Measurements from ENCODE around the gene UBE3A. TPM values are rescaled to one million over a fixed set of nuclear protein-coding genes. Genes with fewer than 3 reads are reported as not detected.

The UBE3A gene
- total RNA-seq, 2 experiments from 2014 or later: 87.7 to 92.2 TPM

DNA sequence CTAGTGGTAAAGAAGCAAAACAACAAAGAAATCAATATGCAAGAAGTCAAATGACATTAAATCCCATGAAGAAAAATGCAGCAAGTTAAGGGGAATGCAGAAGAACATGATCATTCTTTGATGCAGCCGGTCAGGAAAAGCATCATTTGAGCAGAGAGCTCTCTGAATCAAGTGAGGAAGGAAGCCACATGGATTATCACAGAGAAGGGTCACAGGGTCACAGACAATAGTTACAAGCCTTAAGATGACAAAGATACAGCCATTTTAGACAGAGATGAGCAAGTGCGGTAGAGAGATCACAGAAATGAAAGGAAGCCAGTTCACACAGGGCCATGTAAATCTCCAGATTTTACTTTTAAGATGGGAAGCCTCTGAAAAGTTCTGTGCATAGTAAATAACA lies 43.9 kb downstream of the UBE3A start:
- DNase-seq (no peak), ATAC-seq (no peak)
- H3K4me1 Mint-ChIP-seq (ENCODE audit: low read depth): peaks cover 2% of the 10 kb centered on the region
- no peaks in the 10 kb centered on the region for H3K27me3 Mint-ChIP-seq (ENCODE audit: low read depth)
- H3K4me3 Mint-ChIP-seq: no peak overlapping the region
- CTCF ChIA-PET: no interaction called here
- H3K36me3 Mint-ChIP-seq (ENCODE audit: low read depth): peaks cover 44% of the 10 kb centered on the region
- H3K9me3 Mint-ChIP-seq (ENCODE audit: insufficient read depth): no peaks in the 10 kb centered on the region
- H3K27ac Mint-ChIP-seq: no peak overlapping the region
- POLR2A ChIA-PET: no interaction called here

DNA sequence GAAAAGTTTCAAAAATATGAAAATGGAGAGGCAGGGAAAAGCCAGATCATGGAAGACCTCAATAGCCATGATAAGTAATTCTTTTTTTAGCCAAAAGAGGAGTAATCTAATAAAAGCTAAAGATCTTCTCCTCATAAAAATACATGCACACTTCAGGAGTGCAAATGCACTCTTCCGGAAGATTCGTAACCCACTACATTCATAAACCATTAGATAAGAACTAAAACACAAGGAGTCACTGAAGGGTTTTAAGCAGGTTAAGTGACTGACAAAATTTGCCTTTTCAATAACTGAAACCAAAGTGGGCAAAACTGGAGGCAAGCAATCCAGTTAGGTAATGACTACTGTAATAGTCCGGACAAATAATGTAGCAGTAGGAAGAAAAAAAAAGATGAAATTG lies 46.0 kb downstream of the UBE3A start:
- Mint-ChIP-seq H3K27ac (no peak overlapping the region), H3K4me1 (ENCODE audit: low read depth) (peaks cover 2% of the 10 kb centered on the region), H3K9me3 (ENCODE audit: insufficient read depth) (peaks cover 14% of the 10 kb centered on the region), H3K27me3 (ENCODE audit: low read depth) (no peaks in the 10 kb centered on the region), H3K36me3 (ENCODE audit: low read depth) (peaks cover 50% of the 10 kb centered on the region), H3K4me3 (no peak overlapping the region)
- ChIA-PET POLR2A (interaction anchor here (0.6 kb wide), 1 partner anchor 47 kb away, joined by 3 read pairs; no protein-coding TSS in a partner anchor), CTCF (no interaction called here)
- no peak for ATAC-seq
- DNase-seq: no peak

DNA sequence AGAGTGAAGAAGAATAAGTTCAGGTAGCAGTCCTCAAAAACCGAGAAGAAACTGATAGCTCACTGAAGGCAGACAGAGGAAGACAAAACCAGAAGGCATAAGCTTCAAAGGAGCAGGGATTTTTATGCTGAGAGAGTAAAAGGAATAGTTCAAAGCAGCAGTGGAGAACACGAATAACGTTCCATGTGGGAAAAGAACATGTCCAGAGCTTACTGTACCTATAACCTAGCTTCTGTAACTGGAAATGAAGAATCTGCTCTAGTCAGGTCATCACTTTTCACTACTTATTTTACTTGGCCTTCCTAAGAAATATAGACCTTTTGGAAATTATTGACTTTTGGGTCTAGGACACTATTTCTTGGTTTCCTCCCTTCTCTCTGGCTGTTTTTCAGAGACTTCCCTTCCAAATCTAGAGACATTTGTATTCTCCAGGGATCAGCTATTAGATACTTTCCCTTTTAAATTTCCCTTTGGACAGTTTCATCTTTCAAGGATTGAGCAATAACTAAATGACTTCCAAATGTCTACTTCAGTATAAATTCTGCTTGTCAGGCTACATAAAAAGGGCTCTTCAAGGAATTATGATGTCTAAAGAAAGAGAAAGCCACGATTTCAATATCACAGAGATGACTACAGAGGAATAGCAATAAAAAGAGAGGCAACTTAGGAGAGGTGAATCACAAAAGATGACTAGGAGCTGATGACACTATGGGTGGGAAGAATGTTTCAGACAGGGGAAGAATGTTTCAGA lies 46.7 kb downstream of the UBE3A start:
- peaks cover 49% of the 10 kb centered on the region for H3K36me3 Mint-ChIP-seq (ENCODE audit: low read depth)
- no peak for ATAC-seq

DNA sequence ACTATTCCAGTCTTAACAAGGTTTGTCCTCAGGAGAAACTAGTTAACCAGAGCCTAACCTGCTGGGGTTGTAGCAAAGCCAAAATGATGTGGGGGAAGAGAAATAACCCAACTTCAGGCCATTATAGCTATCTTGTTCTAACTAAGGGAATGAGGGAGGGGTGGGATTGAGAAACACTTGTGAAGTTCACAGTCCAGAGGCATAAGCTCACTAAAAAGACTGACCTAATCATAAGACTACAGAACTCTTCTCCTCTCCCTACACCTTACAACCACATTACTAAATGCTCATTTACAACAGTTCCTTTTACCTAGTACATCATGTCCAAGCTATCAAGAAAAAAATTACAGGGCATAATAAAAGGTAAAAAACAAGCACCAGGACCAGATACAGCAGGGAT lies 52.8 kb downstream of the UBE3A start:
- POLR2A ChIA-PET: no interaction called here
- no peaks in the 10 kb centered on the region for H3K27me3 Mint-ChIP-seq (ENCODE audit: low read depth)
- DNase-seq (no peak), ATAC-seq (no peak)
- H3K4me1 Mint-ChIP-seq (ENCODE audit: low read depth): peaks cover 3% of the 10 kb centered on the region
- peaks cover 22% of the 10 kb centered on the region for H3K9me3 Mint-ChIP-seq (ENCODE audit: insufficient read depth)
- no peak overlapping the region for H3K27ac Mint-ChIP-seq
- peaks cover 72% of the 10 kb centered on the region for H3K36me3 Mint-ChIP-seq (ENCODE audit: low read depth)
- H3K4me3 Mint-ChIP-seq: no peak overlapping the region
- CTCF ChIA-PET: interaction anchor here (0.9 kb wide), 1 partner anchor 104 kb away, joined by 3 read pairs; no protein-coding TSS in a partner anchor

More for the DNA sequence above, 46.7 kb downstream of the UBE3A start:
- no peak overlapping the region for H3K27ac Mint-ChIP-seq
- no peak overlapping the region for H3K4me3 Mint-ChIP-seq
- no peak for DNase-seq
- ChIA-PET CTCF (no interaction called here), POLR2A (no interaction called here)
- no peaks in the 10 kb centered on the region for H3K27me3 Mint-ChIP-seq (ENCODE audit: low read depth)
- H3K9me3 Mint-ChIP-seq (ENCODE audit: insufficient read depth): peaks cover 14% of the 10 kb centered on the region
- H3K4me1 Mint-ChIP-seq (ENCODE audit: low read depth): no peaks in the 10 kb centered on the region

DNA sequence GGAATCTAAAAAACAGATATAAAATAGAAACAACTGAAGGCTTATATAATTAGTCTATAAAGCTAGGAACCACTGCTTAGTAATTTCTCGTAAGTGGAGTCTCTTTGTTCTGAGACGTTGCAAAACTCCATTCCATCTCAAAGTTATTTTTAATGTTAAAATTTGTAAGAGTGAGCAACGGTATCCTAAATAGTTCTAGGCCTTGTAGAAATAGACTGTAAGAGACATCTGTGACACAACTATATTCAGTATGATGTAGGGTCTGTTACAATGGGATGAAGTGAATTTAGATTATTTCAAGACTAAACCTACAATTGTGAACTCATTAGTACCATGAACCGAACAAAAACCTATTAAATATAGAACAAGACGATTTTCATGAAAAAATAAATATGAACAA lies 57.2 kb downstream of the UBE3A start:
- ATAC-seq (no peak), DNase-seq (no peak)
- peaks cover 3% of the 10 kb centered on the region for H3K4me1 Mint-ChIP-seq (ENCODE audit: low read depth)
- H3K27ac Mint-ChIP-seq: no peak overlapping the region
- ChIA-PET POLR2A (no interaction called here), CTCF (no interaction called here)
- no peak overlapping the region for H3K4me3 Mint-ChIP-seq
- H3K9me3 Mint-ChIP-seq (ENCODE audit: insufficient read depth): peaks cover 28% of the 10 kb centered on the region
- H3K27me3 Mint-ChIP-seq (ENCODE audit: low read depth): no peaks in the 10 kb centered on the region
- peaks cover 72% of the 10 kb centered on the region for H3K36me3 Mint-ChIP-seq (ENCODE audit: low read depth)

DNA sequence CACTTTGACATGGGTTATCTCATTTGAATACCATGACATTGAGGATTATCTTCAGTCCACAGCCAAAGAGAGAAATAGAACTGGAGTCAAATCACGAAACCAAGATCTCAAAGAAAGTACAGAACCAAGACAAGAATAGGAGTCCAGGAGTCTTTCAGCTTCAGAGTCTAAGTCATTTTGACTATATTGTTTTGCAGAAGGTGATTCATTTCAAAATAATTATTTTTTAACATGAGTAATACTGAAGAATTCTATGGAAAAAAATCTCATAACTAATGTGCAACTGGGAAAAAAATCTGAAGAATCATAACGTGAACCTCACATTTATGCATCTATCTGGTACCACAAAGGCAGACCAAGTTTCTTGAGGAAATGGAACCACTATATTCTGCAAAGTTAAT lies 60.3 kb downstream of the UBE3A start:
- ATAC-seq (no peak), DNase-seq (no peak)
- H3K27ac Mint-ChIP-seq: no peak overlapping the region
- POLR2A ChIA-PET: no interaction called here
- CTCF ChIA-PET: interaction anchor here (1.3 kb wide), 1 partner anchor 10 kb away, joined by 4 read pairs; no protein-coding TSS in a partner anchor
- peaks cover 3% of the 10 kb centered on the region for H3K4me1 Mint-ChIP-seq (ENCODE audit: low read depth)
- no peak overlapping the region for H3K4me3 Mint-ChIP-seq
- H3K9me3 Mint-ChIP-seq (ENCODE audit: insufficient read depth): peaks cover 30% of the 10 kb centered on the region
- no peaks in the 10 kb centered on the region for H3K27me3 Mint-ChIP-seq (ENCODE audit: low read depth)
- peaks cover 73% of the 10 kb centered on the region for H3K36me3 Mint-ChIP-seq (ENCODE audit: low read depth)

DNA sequence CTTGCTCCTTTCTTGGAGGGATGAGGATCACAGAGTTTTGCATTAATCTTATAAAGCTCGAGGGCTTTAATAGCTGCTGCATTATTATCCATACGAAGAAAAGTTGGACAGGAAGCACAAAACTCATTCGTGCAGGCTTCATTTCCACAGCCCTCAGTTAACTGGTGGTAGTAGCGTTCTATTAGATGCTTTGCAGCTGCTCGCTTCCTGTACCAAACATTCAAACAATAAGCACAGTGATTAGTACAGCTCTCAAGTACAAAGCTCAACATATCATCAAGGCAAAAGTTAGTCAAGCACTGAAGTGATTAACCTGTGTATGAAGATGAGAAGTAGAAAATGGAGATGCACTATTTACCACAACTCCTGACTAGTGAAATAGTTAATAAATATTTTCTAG lies 63.3 kb downstream of the UBE3A start:
- ChIA-PET POLR2A (no interaction called here), CTCF (interaction anchor here (2.2 kb wide), 1 partner anchor 17 kb away, joined by 7 read pairs; no protein-coding TSS in a partner anchor)
- no peak overlapping the region for H3K27ac Mint-ChIP-seq
- no peak for DNase-seq
- peaks cover 81% of the 10 kb centered on the region for H3K36me3 Mint-ChIP-seq (ENCODE audit: low read depth)
- H3K9me3 Mint-ChIP-seq (ENCODE audit: insufficient read depth): peaks cover 21% of the 10 kb centered on the region
- no peaks in the 10 kb centered on the region for H3K27me3 Mint-ChIP-seq (ENCODE audit: low read depth)
- ATAC-seq: no peak
- no peak overlapping the region for H3K4me3 Mint-ChIP-seq
- no peaks in the 10 kb centered on the region for H3K4me1 Mint-ChIP-seq (ENCODE audit: low read depth)

DNA sequence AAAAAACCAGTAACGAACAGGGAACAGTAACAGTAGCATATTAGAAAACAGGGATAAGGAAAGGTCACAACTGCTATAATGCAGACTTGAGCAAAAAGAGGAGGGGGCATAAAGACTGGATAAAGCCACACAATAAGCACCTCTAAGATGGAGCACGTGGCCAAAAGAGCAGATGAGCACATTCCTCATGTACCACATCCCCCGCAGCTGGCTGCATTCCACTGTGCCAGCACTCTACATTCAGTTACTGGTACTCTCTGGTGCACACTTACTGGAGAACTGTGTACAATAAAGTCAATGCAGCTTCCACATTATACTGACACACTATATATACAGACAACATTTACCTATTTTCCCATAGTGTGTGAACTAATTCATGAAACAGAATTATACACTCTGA lies 64.7 kb downstream of the UBE3A start:
- ChIA-PET POLR2A (no interaction called here), CTCF (no interaction called here)
- Mint-ChIP-seq H3K9me3 (ENCODE audit: insufficient read depth) (peaks cover 18% of the 10 kb centered on the region), H3K36me3 (ENCODE audit: low read depth) (peaks cover 81% of the 10 kb centered on the region), H3K4me3 (no peak overlapping the region), H3K4me1 (ENCODE audit: low read depth) (no peaks in the 10 kb centered on the region), H3K27ac (no peak overlapping the region), H3K27me3 (ENCODE audit: low read depth) (no peaks in the 10 kb centered on the region)
- DNase-seq: no peak
- ATAC-seq: no peak

DNA sequence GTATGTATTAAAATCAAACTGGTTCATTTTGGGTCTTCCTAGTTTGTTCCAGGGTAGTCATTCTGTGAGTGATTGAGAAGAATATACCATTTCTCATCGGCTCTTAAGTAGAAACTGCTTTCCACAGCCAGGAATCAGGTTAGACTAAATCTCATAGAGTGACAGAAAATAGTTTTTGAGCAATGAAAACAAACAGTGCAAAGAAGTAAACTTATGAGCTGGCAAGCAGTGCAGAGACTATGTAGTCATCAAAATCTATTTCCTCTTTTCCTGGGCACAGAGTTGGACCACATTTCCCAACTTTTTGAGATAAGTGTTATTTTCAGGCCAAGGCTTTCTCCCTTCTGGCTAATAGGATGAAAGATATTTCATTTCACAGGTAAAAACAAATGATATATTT lies 66.5 kb downstream of the UBE3A start:
- Mint-ChIP-seq H3K36me3 (ENCODE audit: low read depth) (peaks cover 77% of the 10 kb centered on the region), H3K4me3 (no peak overlapping the region), H3K4me1 (ENCODE audit: low read depth) (no peaks in the 10 kb centered on the region), H3K9me3 (ENCODE audit: insufficient read depth) (peaks cover 8% of the 10 kb centered on the region), H3K27ac (no peak overlapping the region), H3K27me3 (ENCODE audit: low read depth) (no peaks in the 10 kb centered on the region)
- DNase-seq: no peak
- no peak for ATAC-seq
- ChIA-PET CTCF (no interaction called here), POLR2A (no interaction called here)

DNA sequence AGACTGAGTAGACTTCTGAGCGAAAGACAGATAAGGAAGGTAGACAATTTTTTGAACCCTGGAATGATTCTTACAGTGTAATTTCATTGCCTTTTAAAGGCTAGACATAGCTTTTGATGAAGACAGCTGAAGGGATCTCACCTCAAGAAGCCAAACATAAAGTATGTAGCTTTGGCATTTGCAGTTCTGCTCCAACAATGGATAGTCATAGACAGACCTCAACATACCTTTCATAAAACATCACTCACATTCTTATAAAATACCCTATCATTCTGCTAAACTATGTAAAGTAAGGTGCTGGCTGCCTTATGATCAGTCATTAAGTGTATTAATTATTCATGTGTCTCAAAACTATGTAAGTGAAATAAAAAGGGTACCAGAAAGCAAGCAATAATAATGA lies 70.0 kb downstream of the UBE3A start:
- ChIA-PET CTCF (interaction anchor here (1.6 kb wide), 1 partner anchor 10 kb away, joined by 4 read pairs; no protein-coding TSS in a partner anchor), POLR2A (no interaction called here)
- Mint-ChIP-seq H3K4me1 (ENCODE audit: low read depth) (peaks cover 11% of the 10 kb centered on the region), H3K27me3 (ENCODE audit: low read depth) (no peaks in the 10 kb centered on the region), H3K36me3 (ENCODE audit: low read depth) (peaks cover 63% of the 10 kb centered on the region), H3K27ac (no peak overlapping the region), H3K9me3 (ENCODE audit: insufficient read depth) (peaks cover 4% of the 10 kb centered on the region), H3K4me3 (no peak overlapping the region)
- DNase-seq (no peak), ATAC-seq (no peak)

DNA sequence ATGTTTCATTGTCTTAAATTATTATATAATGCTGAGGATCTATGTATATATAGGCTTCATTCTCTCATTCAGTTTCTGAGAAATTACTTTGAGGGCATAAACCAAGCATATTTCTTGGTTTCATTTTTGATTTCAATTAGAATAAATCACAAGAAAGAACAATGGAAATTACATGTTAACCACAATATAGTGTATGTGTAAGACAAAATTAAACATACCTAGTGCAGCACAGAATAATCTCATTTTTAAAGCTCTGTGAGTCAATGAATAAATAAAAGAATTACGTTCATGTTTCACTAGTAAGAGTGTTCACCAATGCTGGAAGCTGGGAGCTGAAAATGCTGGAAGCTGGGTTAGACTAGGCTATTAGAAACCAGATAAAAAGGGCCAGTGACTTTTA lies 72.8 kb downstream of the UBE3A start:
- DNase-seq: no peak
- Mint-ChIP-seq H3K9me3 (ENCODE audit: insufficient read depth) (peaks cover 4% of the 10 kb centered on the region), H3K4me3 (no peak overlapping the region), H3K4me1 (ENCODE audit: low read depth) (peaks cover 11% of the 10 kb centered on the region), H3K36me3 (ENCODE audit: low read depth) (peaks cover 53% of the 10 kb centered on the region), H3K27me3 (ENCODE audit: low read depth) (no peaks in the 10 kb centered on the region), H3K27ac (no peak overlapping the region)
- CTCF ChIA-PET: interaction anchor here (1.2 kb wide), 1 partner anchor 13 kb away, joined by 3 read pairs; no protein-coding TSS in a partner anchor
- POLR2A ChIA-PET: interaction anchor here (0.6 kb wide), 1 partner anchor 9 kb away, joined by 3 read pairs; no protein-coding TSS in a partner anchor
- peak; percentile 30 for ATAC-seq

DNA sequence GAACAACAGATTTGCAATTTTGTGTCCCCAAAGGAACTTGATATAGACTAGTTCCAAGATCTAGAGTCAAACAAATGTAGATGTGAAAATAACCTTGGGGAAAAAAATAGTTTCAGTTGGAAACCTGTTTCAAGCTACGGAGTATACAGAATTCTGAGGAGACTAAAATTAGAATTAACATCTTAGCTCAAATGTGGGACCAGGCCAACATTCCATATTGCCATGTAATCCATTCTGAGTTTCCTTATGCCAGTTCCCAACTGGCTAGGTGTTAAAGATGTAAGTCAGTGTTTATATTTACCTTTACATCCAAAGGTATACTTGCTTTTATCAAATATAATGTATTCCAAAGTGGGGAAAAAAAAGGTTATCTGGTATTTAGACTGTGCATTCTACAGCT lies 76.3 kb downstream of the UBE3A start:
- Mint-ChIP-seq H3K4me3 (no peak overlapping the region), H3K27ac (no peak overlapping the region), H3K27me3 (ENCODE audit: low read depth) (no peaks in the 10 kb centered on the region), H3K4me1 (ENCODE audit: low read depth) (peaks cover 11% of the 10 kb centered on the region), H3K9me3 (ENCODE audit: insufficient read depth) (peaks cover 4% of the 10 kb centered on the region), H3K36me3 (ENCODE audit: low read depth) (peaks cover 49% of the 10 kb centered on the region)
- CTCF ChIA-PET: no interaction called here
- no peak for DNase-seq
- POLR2A ChIA-PET: no interaction called here
- no peak for ATAC-seq

DNA sequence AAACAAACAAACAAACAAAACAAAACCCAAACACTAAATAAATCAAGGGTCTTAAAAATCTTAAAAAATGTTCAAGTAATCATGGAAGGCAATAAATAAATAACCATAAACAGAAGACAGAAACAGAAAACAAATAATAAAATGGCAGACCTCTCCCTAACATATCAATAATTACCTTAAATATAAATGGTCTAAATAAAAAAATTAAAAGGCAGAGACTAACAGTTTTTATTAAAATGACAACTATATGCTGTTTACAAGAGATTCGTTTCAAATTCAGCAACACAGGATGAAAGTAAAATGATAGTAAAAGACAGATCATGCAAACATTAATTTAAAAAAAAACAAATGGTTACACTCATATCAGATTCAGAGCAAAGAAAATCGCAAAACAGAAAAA lies 91.1 kb downstream of the UBE3A start:
- Mint-ChIP-seq H3K36me3 (ENCODE audit: low read depth) (peaks cover 78% of the 10 kb centered on the region), H3K27ac (no peak overlapping the region), H3K27me3 (ENCODE audit: low read depth) (no peaks in the 10 kb centered on the region), H3K4me1 (ENCODE audit: low read depth) (no peaks in the 10 kb centered on the region), H3K4me3 (no peak overlapping the region), H3K9me3 (ENCODE audit: insufficient read depth) (peaks cover 19% of the 10 kb centered on the region)
- ATAC-seq: no peak
- ChIA-PET POLR2A (no interaction called here), CTCF (no interaction called here)
- DNase-seq: no peak

Measured in activated CD8-positive, alpha-beta T cell treated with anti-CD3 and anti-CD28 coated beads, Interleukin-2, amount 10 ng/mL, durations not matched to agents 7 days and 5 days (primary cell).